DND-41 (cell line): Measurements from ENCODE around the gene YJEFN3.

Experiments used
- CTCF ChIP-seq: IDR thresholded peaks from 2 replicates; pipeline ENCODE4 v1.5.1; 2012; ENCODE audit warnings: borderline replicate concordance, low read length, moderate library complexity, mild to moderate bottlenecking; ENCODE audit not compliant: poor library complexity, severe bottlenecking; ENCODE audit errors: extremely low read depth
- EZH2 ChIP-seq: IDR thresholded peaks from 3 replicates; pipeline ENCODE4 v1.6.1; 2012; ENCODE audit warnings: borderline replicate concordance, low read depth, mild to moderate bottlenecking, moderate library complexity, low read length, inconsistent platforms; ENCODE audit not compliant: severe bottlenecking

GRCh38 chr19:19530889-19531288, 2.2 kb downstream of the YJEFN3 start:
- no peak for TF ChIP-seq CTCF
- no peak for TF ChIP-seq EZH2
